HepG2 (cell line): ENCODE results near the gene DNLZ. TPM values are rescaled to one million over a fixed set of nuclear protein-coding genes. Genes with fewer than 3 reads are reported as not detected.

Experiments used
- ATAC-seq: fragments of 200-7000 bp; cut with Tn5 transposase; 3 replicates; pipeline ENCODE4 v1.9.1; 2020; ENCODE audit warnings: mild to moderate bottlenecking, moderate library complexity
- BruUV-seq: library from RNA; stranded (reverse); fragments of 400-500 nt; replicated peaks from 2 replicates; lab custom pipeline; 2021; lab: Mats Ljungman, UMichigan
- CTCF ChIA-PET: fragments of 300-600 bp; formaldehyde crosslinking; extraction: SDS; loops from one replicate; lab custom pipeline; 2021; ENCODE audit warnings: low total read pairs, inconsistent platforms, low intra/inter-chr PET ratio; lab: Yijun Ruan, JAX
- POLR2A ChIA-PET: fragments of 350-600 bp; sonication (Branson Sonifier 250); formaldehyde crosslinking; loops from one replicate; lab custom pipeline; 2020; ENCODE audit warnings: antibody characterized with exemption, inconsistent platforms; lab: Yijun Ruan, JAX
- DNase-seq: peaks from one replicate; pipeline ENCODE4 v3.0.0-alpha.2; 2015; ENCODE audit warnings: low spot score
- FAIRE-seq: peaks from 3 replicates; lab custom pipeline; 2011; peaks lifted over from hg19 to GRCh38; lab: Jason Lieb, UNC
- H2AFZ ChIP-seq: one replicate; pipeline ENCODE4 v1.6.1; 2011; ENCODE audit warnings: low read length, inconsistent platforms
- H3K27ac ChIP-seq: fragments of 300-600 bp; 3 replicates; pipeline ENCODE4 v1.8.0; 2011; ENCODE audit warnings: mixed run types, mild to moderate bottlenecking, mixed read lengths, low read length, inconsistent platforms; ENCODE audit not compliant: insufficient read depth; ENCODE audit errors: extremely low read length
- H3K27me3 ChIP-seq, 2 experiments: fragments of 200-600 bp in 1 of 2; 2 replicates in 1 of 2; 3 replicates in 1 of 2; pipeline versions ENCODE4 v1.6.0 to v1.8.0; 2011; ENCODE audit warnings: low read length in 2 of 2, mild to moderate bottlenecking in 2 of 2, moderate library complexity in 2 of 2, inconsistent platforms in 1 of 2; ENCODE audit not compliant: insufficient read depth in 2 of 2, control insufficient read depth in 1 of 2
- H3K36me3 ChIP-seq, 2 experiments: fragments of 200-600 bp in 1 of 2; replicated peaks in 1 of 2; 2 replicates in 1 of 2; 3 replicates in 1 of 2; pipeline versions ENCODE4 v1.5.1 to v1.8.0; 2011; ENCODE audit warnings: low read length in 2 of 2, inconsistent platforms in 1 of 2; ENCODE audit not compliant: insufficient read depth in 2 of 2, control insufficient read depth in 1 of 2
- H3K4me1 ChIP-seq: 2 replicates; pipeline ENCODE4 v1.5.1; 2012; ENCODE audit warnings: low read length, inconsistent platforms; ENCODE audit not compliant: insufficient read depth
- H3K4me2 ChIP-seq: 2 replicates; pipeline ENCODE4 v1.6.0; 2011; ENCODE audit warnings: low read depth, low read length, inconsistent platforms
- H3K4me3 ChIP-seq, 3 experiments: fragments of 200-600 bp in 1 of 3; sonication (generic), shearing (Covaris generic) in 1 of 3; replicated peaks in 1 of 3; 2 replicates each; pipeline ENCODE4 v1.5.1; 2011 to 2016; ENCODE audit warnings: low read length in 3 of 3, inconsistent platforms in 2 of 3, low read depth in 2 of 3, mild to moderate bottlenecking in 2 of 3, control low read depth in 1 of 3, mixed read lengths in 1 of 3; ENCODE audit not compliant: insufficient read depth in 1 of 3
- H3K79me2 ChIP-seq: one replicate; pipeline ENCODE4 v1.6.1; 2011; ENCODE audit warnings: low read length, inconsistent platforms; ENCODE audit not compliant: insufficient read depth
- H3K9ac ChIP-seq: 2 replicates; pipeline ENCODE4 v1.6.0; 2011; ENCODE audit warnings: mild to moderate bottlenecking, low read depth, low read length, inconsistent platforms; ENCODE audit not compliant: insufficient read depth
- H3K9me3 ChIP-seq: 2 replicates; pipeline ENCODE4 v1.5.1; 2012; ENCODE audit warnings: mild to moderate bottlenecking, low read length
- H4K20me1 ChIP-seq: 2 replicates; pipeline ENCODE4 v1.6.0; 2011; ENCODE audit warnings: inconsistent platforms, mild to moderate bottlenecking, low read length, moderate library complexity; ENCODE audit not compliant: insufficient read depth
- DRAP1 ChIP-seq: IDR thresholded peaks from 2 replicates; pipeline ENCODE4 v1.6.1; 2016; ENCODE audit warnings: missing genetic modification reagents, missing compliant biosample characterization
- ESRRA ChIP-seq: sonication (generic); formaldehyde crosslinking; IDR thresholded peaks from 2 replicates; pipeline ENCODE4 v1.5.1; 2020; ENCODE audit warnings: mild to moderate bottlenecking, low read depth, missing genetic modification reagents
- HNRNPL ChIP-seq: fragments of 200-400 bp; formaldehyde crosslinking; IDR thresholded peaks from 2 replicates; pipeline ENCODE4 v1.6.1; 2017; ENCODE audit warnings: mild to moderate bottlenecking, low read depth, low read length
- HNRNPUL1 ChIP-seq: fragments of 200-400 bp; formaldehyde crosslinking; IDR thresholded peaks from 2 replicates; pipeline ENCODE4 v1.6.1; 2017; ENCODE audit warnings: low read depth, mild to moderate bottlenecking, low read length, moderate library complexity
- HOXA7 ChIP-seq: sonication (generic); formaldehyde crosslinking; IDR thresholded peaks from 2 replicates; pipeline ENCODE4 v1.8.1; 2022; ENCODE audit warnings: mild to moderate bottlenecking, missing genetic modification reagents, moderate library complexity
- MEIS1 ChIP-seq: sonication (generic); formaldehyde crosslinking; IDR thresholded peaks from 2 replicates; pipeline ENCODE4 v1.9.0; 2021; ENCODE audit warnings: mild to moderate bottlenecking, missing genetic modification reagents, moderate library complexity, borderline replicate concordance
- NCOA2 ChIP-seq: sonication (generic); formaldehyde crosslinking; IDR thresholded peaks from 2 replicates; pipeline ENCODE4 v1.8.0; 2022; ENCODE audit warnings: inconsistent platforms
- NFE2L2 ChIP-seq: fragments of 150-350 bp; IDR thresholded peaks from 2 replicates; pipeline ENCODE4 v1.6.1; 2014; ENCODE audit warnings: low read length
- ZFX ChIP-seq: sonication (generic); formaldehyde crosslinking; IDR thresholded peaks from 2 replicates; pipeline ENCODE4 v1.4.0; 2020; ENCODE audit warnings: mild to moderate bottlenecking, low read depth, missing genetic modification reagents, moderate library complexity
- ZNF350 ChIP-seq: sonication (generic); formaldehyde crosslinking; IDR thresholded peaks from 2 replicates; pipeline ENCODE4 v1.4.0; 2020; ENCODE audit warnings: mild to moderate bottlenecking, low read depth, missing genetic modification reagents, borderline replicate concordance
- ZNF501 ChIP-seq: sonication (generic); formaldehyde crosslinking; IDR thresholded peaks from 2 replicates; pipeline ENCODE4 v1.5.1; 2020; ENCODE audit warnings: mild to moderate bottlenecking, moderate library complexity, missing genetic modification reagents
- ZNF589 ChIP-seq: sonication (generic); formaldehyde crosslinking; conservative IDR thresholded peaks from 2 replicates; pipeline ENCODE4 v1.8.0; 2022; ENCODE audit warnings: mild to moderate bottlenecking, moderate library complexity, missing genetic modification reagents
- ZNF644 ChIP-seq: IDR thresholded peaks from 2 replicates; pipeline ENCODE4 v1.6.1; 2016; ENCODE audit warnings: low read depth
- ZNF772 ChIP-seq: sonication (generic); formaldehyde crosslinking; IDR thresholded peaks from 2 replicates; pipeline ENCODE4 v1.5.0; 2020; ENCODE audit warnings: mild to moderate bottlenecking, missing genetic modification reagents
- ZSCAN30 ChIP-seq: sonication (generic); formaldehyde crosslinking; IDR thresholded peaks from 2 replicates; pipeline ENCODE4 v1.5.0; 2020; ENCODE audit warnings: mild to moderate bottlenecking, missing genetic modification reagents
- WGBS: methylation state at CpG from one replicate; pipeline ENCODE4 v1.1.6; 2017; ENCODE audit warnings: low lambda C conversion rate; 5-methylcytosine and 5-hydroxymethylcytosine counted together
- in situ Hi-C: cut with HindIII; loops from 2 replicates; pipeline ENCODE4 v1.10.0; 2017; ENCODE audit warnings: low pct_unique_long_range_greater_than_20kb; ENCODE audit not compliant: extremely low pct_ligation_motif_present
- intact Hi-C: fragments of 100-400 bp; cut with micrococcal nuclease; formaldehyde crosslinking; loops from one replicate; pipeline ENCODE4 v1.10.0; 2022; ENCODE audit not compliant: unreplicated experiment
- polyA plus RNA-seq, 8 experiments: library from polyadenylated mRNA; depleted of rRNA in 3 of 8; stranded (reverse) in 7 of 8; unstranded in 1 of 8; fragments of >200 nt; fragmentation: Illumina TruSeq in 4 of 8; extraction: Trizol in 4 of 8; gene quantifications; 2 replicates each; pipeline versions ENCODE4 v1.2.1 to v1.2.3, GENCODE V29; 2011 to 2016; ENCODE audit warnings: low read depth in 4 of 8, missing spikeins in 1 of 8, mixed read lengths in 1 of 8; ENCODE audit not compliant: insufficient read depth in 1 of 8
- total RNA-seq, 5 experiments: library from RNA; depleted of rRNA; stranded (reverse); fragments of >200 nt; fragmentation: Illumina TruSeq; extraction: Trizol; gene quantifications; 2 replicates each; pipeline ENCODE4 v1.2.3, GENCODE V29; 2016; ENCODE audit warnings: low read depth in 1 of 5
- TF ChIP-seq, protein P1 (sequence below): sonication (generic); formaldehyde crosslinking; IDR thresholded peaks from 2 replicates; pipeline ENCODE4 v1.5.1; 2020; ENCODE audit warnings: missing genetic modification reagents, mild to moderate bottlenecking, borderline replicate concordance

Gene DNLZ
- total and polyA plus RNA-seq, 2 of the 13 experiments (the other 11 are each of a cell fraction or from before 2014, with no cell fraction given): 3.4 to 8.0 TPM

GRCh38 chr9:136353757-136354488 is 9.6 kb downstream of the DNLZ start:
- POLR2A ChIA-PET: interaction anchor here (0.6 to 3.3 kb wide), 3 partner anchors 8 to 19 kb away, joined by 4 to 37 read pairs (median 32); partner anchors contain the start of gene DNLZ
- in situ Hi-C loops: no loop called here

More at GRCh38 chr9:136353757-136354488, 9.6 kb downstream of the DNLZ start:
- H2AFZ ChIP-seq: no peak overlapping the region
- DNase-seq: no peak
- BruUV-seq: no TSS peak
- no peak for FAIRE-seq
- H3K79me2 ChIP-seq: no peaks in the 10 kb centered on the region
- peak overlapping the region; percentile 90 for H3K4me2 ChIP-seq
- no peaks in the 10 kb centered on the region for H4K20me1 ChIP-seq
- peak overlapping the region; percentile 26; the same call in 1 of the 2 replicates for H3K9ac ChIP-seq
- no peak overlapping the region for H3K27ac ChIP-seq
- WGBS: 0% methylated on average over 7 of the region's 13 CpGs
- peak; percentile 50; the same call in 1 of the 2 replicates for TF ChIP-seq ZFX (CRISPR knock-in tag)
- TF ChIP-seq, protein P1, sequence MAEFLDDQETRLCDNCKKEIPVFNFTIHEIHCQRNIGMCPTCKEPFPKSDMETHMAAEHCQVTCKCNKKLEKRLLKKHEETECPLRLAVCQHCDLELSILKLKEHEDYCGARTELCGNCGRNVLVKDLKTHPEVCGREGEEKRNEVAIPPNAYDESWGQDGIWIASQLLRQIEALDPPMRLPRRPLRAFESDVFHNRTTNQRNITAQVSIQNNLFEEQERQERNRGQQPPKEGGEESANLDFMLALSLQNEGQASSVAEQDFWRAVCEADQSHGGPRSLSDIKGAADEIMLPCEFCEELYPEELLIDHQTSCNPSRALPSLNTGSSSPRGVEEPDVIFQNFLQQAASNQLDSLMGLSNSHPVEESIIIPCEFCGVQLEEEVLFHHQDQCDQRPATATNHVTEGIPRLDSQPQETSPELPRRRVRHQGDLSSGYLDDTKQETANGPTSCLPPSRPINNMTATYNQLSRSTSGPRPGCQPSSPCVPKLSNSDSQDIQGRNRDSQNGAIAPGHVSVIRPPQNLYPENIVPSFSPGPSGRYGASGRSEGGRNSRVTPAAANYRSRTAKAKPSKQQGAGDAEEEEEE (CRISPR knock-in tag): no peak
- TF ChIP-seq HOXA7 (CRISPR knock-in tag): no peak
- no peak for TF ChIP-seq ZSCAN30 (CRISPR knock-in tag)
- TF ChIP-seq NFE2L2: no peak
- TF ChIP-seq HNRNPL: peak; percentile 69; the same call in 1 of the 2 replicates
- no peak for TF ChIP-seq ZNF589 (CRISPR knock-in tag)
- TF ChIP-seq HNRNPUL1: no peak
- no peak for TF ChIP-seq ZNF644 (CRISPR knock-in tag)
- 0 out of 2 replicates have a peak, but pooled peaks have one; percentile 6 for TF ChIP-seq ZNF772 (CRISPR knock-in tag)
- TF ChIP-seq ZNF350: no peak
- TF ChIP-seq ESRRA (CRISPR knock-in tag): 0 out of 2 replicates have a peak, but pooled peaks have one; percentile 55
- no peak for TF ChIP-seq NCOA2 (CRISPR knock-in tag)
- TF ChIP-seq MEIS1 (CRISPR knock-in tag): no peak
- TF ChIP-seq DRAP1 (CRISPR knock-in tag): no peak
- TF ChIP-seq ZNF501 (CRISPR knock-in tag): peak; percentile 8; the same call in 1 of the 2 replicates
- peaks cover 0 to 9% of the 10 kb centered on the region in 2 experiments; a peak in 2 of 5 replicates for H3K27me3 ChIP-seq
- H3K4me3 ChIP-seq: peak overlapping the region in 2 of 3 experiments; percentile 5 to 67; a peak in 1 of 6 replicates
- H3K4me1 ChIP-seq: peaks cover 44% of the 10 kb centered on the region
- ATAC-seq: peak; percentile 41
- CTCF ChIA-PET: no interaction called here
- intact Hi-C loops: loop anchor here (1.0 kb wide), 1 partner anchor 9 kb away; no protein-coding TSS in a partner anchor
- no peaks in the 10 kb centered on the region for H3K36me3 ChIP-seq
- no peaks in the 10 kb centered on the region for H3K9me3 ChIP-seq
